IMR-90 (cell line): ENCODE results near the gene OCIAD1.

ENCODE experiments used
- BHLHE40 ChIP-seq: fragments of 150-350 bp; IDR thresholded peaks from 2 replicates; pipeline ENCODE4 v1.6.1; 2016; ENCODE audit warnings: mild to moderate bottlenecking, low read depth, low read length
- CEBPB ChIP-seq: IDR thresholded peaks from 2 replicates; pipeline ENCODE4 v1.6.1; 2012; ENCODE audit warnings: low read depth, low read length, improper control_type of control experiment
- MAFK ChIP-seq: IDR thresholded peaks from 2 replicates; pipeline ENCODE4 v1.6.1; 2012; ENCODE audit warnings: low read depth, low read length, improper control_type of control experiment
- MXI1 ChIP-seq: IDR thresholded peaks from 2 replicates; pipeline ENCODE4 v1.6.1; 2012; ENCODE audit warnings: low read depth, mild to moderate bottlenecking, low read length, moderate library complexity, borderline replicate concordance
- POLR2A ChIP-seq: IDR thresholded peaks from 2 replicates; pipeline ENCODE4 v1.6.1; 2012; ENCODE audit warnings: mild to moderate bottlenecking, low read depth, low read length
- RAD21 ChIP-seq: IDR thresholded peaks from 2 replicates; pipeline ENCODE4 v1.6.1; 2012; ENCODE audit warnings: low read length, improper control_type of control experiment
- SMC3 ChIP-seq: fragments of 150-350 bp; IDR thresholded peaks from 2 replicates; pipeline ENCODE4 v1.6.1; 2016; ENCODE audit warnings: low read depth, mild to moderate bottlenecking, antibody characterized with exemption, low read length, moderate library complexity
- TF ChIP-seq, protein P1 (sequence below): conservative IDR thresholded peaks from 2 replicates; pipeline ENCODE4 v1.5.1; 2012; ENCODE audit warnings: mild to moderate bottlenecking, low read depth, low read length, improper control_type of control experiment
- TF ChIP-seq, protein P2 (sequence below): fragments of 150-350 bp; IDR thresholded peaks from 2 replicates; pipeline ENCODE4 v1.6.1; 2017; ENCODE audit warnings: mild to moderate bottlenecking, antibody characterized with exemption, low read length, low read depth

DNA sequence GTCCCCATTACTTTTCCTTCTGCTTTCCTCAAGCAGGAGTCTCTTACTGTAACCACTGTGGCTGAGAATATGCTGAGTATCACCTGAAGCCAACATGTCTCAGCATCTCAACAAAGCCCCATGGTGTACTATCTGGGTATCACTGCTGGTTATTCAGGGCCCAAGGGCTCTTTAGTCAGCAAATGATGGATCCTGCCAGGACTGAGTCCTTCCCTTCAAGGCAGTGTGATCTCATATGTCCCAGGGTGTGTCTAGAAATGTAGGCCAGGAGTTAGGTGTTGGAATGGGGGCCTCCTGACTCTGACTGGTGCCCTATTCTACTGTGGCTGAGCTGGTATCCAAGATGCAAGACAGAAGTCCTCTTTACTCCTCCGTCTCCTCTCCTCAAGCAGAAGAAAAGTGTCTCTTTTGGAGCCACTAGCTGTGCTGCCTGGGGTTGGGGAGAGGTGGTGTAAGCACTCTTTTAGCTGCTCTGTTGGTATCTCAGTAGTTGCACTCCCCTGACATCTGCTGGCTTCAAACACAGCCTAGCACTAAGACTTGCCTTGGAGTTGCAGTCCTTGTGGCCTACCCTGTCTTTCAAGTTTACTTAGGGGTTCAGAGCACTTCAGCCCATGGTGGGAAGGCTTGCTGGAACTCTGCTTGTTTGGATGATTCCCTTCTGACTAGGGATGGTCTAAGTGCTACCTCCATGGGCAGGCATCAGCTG lies 47.1 kb downstream of the OCIAD1 start:
- TF ChIP-seq, protein P1, sequence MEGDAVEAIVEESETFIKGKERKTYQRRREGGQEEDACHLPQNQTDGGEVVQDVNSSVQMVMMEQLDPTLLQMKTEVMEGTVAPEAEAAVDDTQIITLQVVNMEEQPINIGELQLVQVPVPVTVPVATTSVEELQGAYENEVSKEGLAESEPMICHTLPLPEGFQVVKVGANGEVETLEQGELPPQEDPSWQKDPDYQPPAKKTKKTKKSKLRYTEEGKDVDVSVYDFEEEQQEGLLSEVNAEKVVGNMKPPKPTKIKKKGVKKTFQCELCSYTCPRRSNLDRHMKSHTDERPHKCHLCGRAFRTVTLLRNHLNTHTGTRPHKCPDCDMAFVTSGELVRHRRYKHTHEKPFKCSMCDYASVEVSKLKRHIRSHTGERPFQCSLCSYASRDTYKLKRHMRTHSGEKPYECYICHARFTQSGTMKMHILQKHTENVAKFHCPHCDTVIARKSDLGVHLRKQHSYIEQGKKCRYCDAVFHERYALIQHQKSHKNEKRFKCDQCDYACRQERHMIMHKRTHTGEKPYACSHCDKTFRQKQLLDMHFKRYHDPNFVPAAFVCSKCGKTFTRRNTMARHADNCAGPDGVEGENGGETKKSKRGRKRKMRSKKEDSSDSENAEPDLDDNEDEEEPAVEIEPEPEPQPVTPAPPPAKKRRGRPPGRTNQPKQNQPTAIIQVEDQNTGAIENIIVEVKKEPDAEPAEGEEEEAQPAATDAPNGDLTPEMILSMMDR = no peak
- TF ChIP-seq CEBPB = no peak
- TF ChIP-seq, protein P2, sequence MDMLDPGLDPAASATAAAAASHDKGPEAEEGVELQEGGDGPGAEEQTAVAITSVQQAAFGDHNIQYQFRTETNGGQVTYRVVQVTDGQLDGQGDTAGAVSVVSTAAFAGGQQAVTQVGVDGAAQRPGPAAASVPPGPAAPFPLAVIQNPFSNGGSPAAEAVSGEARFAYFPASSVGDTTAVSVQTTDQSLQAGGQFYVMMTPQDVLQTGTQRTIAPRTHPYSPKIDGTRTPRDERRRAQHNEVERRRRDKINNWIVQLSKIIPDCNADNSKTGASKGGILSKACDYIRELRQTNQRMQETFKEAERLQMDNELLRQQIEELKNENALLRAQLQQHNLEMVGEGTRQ = no peak
- TF ChIP-seq BHLHE40 = no peak
- TF ChIP-seq MXI1 = no peak
- no peak for TF ChIP-seq MAFK
- TF ChIP-seq POLR2A = no peak
- no peak for TF ChIP-seq SMC3
- TF ChIP-seq RAD21 = no peak
